Mesendoderm (in vitro differentiated cells): Measurements from ENCODE around the gene ADAM8. TPM values are rescaled to one million over a fixed set of nuclear protein-coding genes. Genes with fewer than 3 reads are reported as not detected.

ENCODE experiments used
- DNase-seq: peaks from one replicate; pipeline ENCODE4 v3.0.0; 2013
- H2AK5ac ChIP-seq: 2 replicates; pipeline ENCODE4 v1.6.1; 2013; ENCODE audit warnings: low read length, inconsistent platforms
- H2BK120ac ChIP-seq: 2 replicates; pipeline ENCODE4 v1.6.1; 2013; ENCODE audit warnings: low read depth, mild to moderate bottlenecking, low read length, moderate library complexity, mixed read lengths
- H2BK15ac ChIP-seq: replicated peaks from 2 replicates; pipeline ENCODE4 v1.6.1; 2013; ENCODE audit warnings: low read depth, mild to moderate bottlenecking, moderate library complexity
- H2BK5ac ChIP-seq: 2 replicates; pipeline ENCODE4 v1.6.1; 2013; ENCODE audit warnings: low read length, inconsistent platforms
- H3K18ac ChIP-seq: 2 replicates; pipeline ENCODE4 v1.6.1; 2013; ENCODE audit warnings: mild to moderate bottlenecking, low read length, mixed read lengths
- H3K23ac ChIP-seq: one replicate; pipeline ENCODE4 v1.6.1; 2013; ENCODE audit warnings: low read length
- H3K27ac ChIP-seq: 2 replicates; pipeline ENCODE4 v1.5.1; 2013; ENCODE audit warnings: low read depth, mild to moderate bottlenecking, inconsistent platforms, low read length, moderate library complexity
- H3K27me3 ChIP-seq: 2 replicates; pipeline ENCODE4 v1.6.1; 2013; ENCODE audit warnings: low read length, control low read depth, mild to moderate bottlenecking, inconsistent platforms; ENCODE audit not compliant: insufficient read depth, poor library complexity
- H3K36me3 ChIP-seq: 2 replicates; pipeline ENCODE4 v1.6.1; 2013; ENCODE audit warnings: low read length, inconsistent platforms; ENCODE audit not compliant: control insufficient read depth, insufficient read depth
- H3K4ac ChIP-seq: one replicate; pipeline ENCODE4 v1.6.1; 2013; ENCODE audit warnings: low read depth, mild to moderate bottlenecking, low read length, moderate library complexity
- H3K4me1 ChIP-seq: 2 replicates; pipeline ENCODE4 v1.6.1; 2013; ENCODE audit warnings: low read depth, low read length, inconsistent platforms; ENCODE audit not compliant: control insufficient read depth
- H3K4me2 ChIP-seq: 2 replicates; pipeline ENCODE4 v1.6.1; 2013; ENCODE audit warnings: low read length
- H3K4me3 ChIP-seq: 2 replicates; pipeline ENCODE4 v1.5.1; 2013; ENCODE audit warnings: mild to moderate bottlenecking, low read length
- H3K56ac ChIP-seq: one replicate; pipeline ENCODE4 v1.6.1; 2013; ENCODE audit warnings: low read length
- H3K79me1 ChIP-seq: 2 replicates; pipeline ENCODE4 v1.6.1; 2013; ENCODE audit warnings: low read length, inconsistent platforms
- H3K79me2 ChIP-seq: 2 replicates; pipeline ENCODE4 v1.6.1; 2013; ENCODE audit warnings: mild to moderate bottlenecking, low read length; ENCODE audit not compliant: control insufficient read depth, insufficient read depth
- H3K9ac ChIP-seq: 2 replicates; pipeline ENCODE4 v1.6.1; 2013; ENCODE audit warnings: low read length, inconsistent platforms
- H4K5ac ChIP-seq: one replicate; pipeline ENCODE4 v1.6.1; 2013; ENCODE audit warnings: low read length
- H4K8ac ChIP-seq: one replicate; pipeline ENCODE4 v1.6.1; 2013; ENCODE audit warnings: low read depth, mild to moderate bottlenecking, control low read depth, low read length, moderate library complexity
- WGBS: extraction: QIAGEN DNeasy Blood & Tissue Kit; methylation state at CpG from one replicate; pipeline ENCODE4 v1.1.7; 2013; ENCODE audit warnings: low lambda C conversion rate, missing lambda C conversion rate; ENCODE audit not compliant: insufficient coverage; ENCODE audit errors: extremely low coverage; 5-methylcytosine and 5-hydroxymethylcytosine counted together
- polyA plus RNA-seq, 2 experiments: library from polyadenylated mRNA; stranded (reverse); fragments of 200-250 nt; gene quantifications; one replicate each; pipeline ENCODE4 v1.2.3, GENCODE V29; 2013

ADAM8 gene
- 0.27 TPM for polyA plus RNA-seq (2013, experiment 1 of 2)
- 0.28 TPM for polyA plus RNA-seq (2013, experiment 2 of 2)

DNA sequence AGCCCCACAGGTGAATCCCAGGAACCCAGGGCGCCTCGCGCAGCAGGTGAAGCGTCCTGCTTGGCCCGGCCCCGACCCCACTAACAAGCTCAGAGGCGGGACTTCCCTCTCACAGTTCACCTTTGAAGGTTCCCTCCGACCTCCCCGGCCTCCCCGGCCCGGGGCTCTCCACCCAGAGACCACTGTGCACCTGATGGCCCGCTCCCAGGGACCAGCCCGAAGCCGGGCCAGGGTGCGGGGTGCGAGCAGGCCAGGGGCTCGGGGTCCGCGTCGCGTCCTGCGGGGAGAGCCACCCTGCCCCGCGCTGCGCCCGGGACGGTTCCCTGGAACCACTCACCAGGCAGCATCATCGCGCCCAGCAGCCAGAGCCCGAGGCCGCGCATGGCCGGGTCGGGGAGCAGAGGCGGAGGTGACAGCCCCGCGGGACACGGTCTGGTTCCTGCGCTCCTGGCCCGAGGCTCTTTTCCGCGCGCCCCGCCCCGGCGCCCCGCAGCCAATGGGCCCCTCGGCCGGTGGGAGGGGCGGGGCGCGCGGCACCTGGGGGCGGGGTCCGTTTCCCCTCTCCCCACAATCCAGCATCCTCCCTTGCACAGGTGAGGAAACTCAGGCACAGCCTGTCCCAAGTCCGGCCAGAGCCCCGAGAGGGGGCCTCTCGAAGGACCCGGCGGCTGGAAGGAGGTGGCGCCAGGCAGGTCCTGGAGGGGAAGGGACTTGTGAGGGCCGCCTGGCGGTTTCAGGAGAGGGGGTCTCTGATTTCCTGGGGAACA is at the start of gene ADAM8:
Gene ADAM8 (minus strand): TSS at position 434 of the 767 bp plus-strand sequence. CDS start 51 bp downstream, at position 383.
- peak; percentile 69 for DNase-seq
- no peak within 1 kb of the TSS for H2BK5ac ChIP-seq
- no peaks in the 10 kb centered on the region for H3K79me1 ChIP-seq
- H2BK120ac ChIP-seq: no peak within 1 kb of the TSS
- no peaks in the 10 kb centered on the region for H3K36me3 ChIP-seq
- H3K18ac ChIP-seq: no peak within 1 kb of the TSS
- no peak within 1 kb of the TSS for H3K4ac ChIP-seq
- no CpG with 5 or more reads among the region's 63 CpGs for WGBS
- no peak within 1 kb of the TSS for H4K5ac ChIP-seq
- no peak within 1 kb of the TSS for H2BK15ac ChIP-seq
- no peak within 1 kb of the TSS for H3K27ac ChIP-seq
- no peak within 1 kb of the TSS for H2AK5ac ChIP-seq
- peak within 1 kb of the TSS; percentile 6 for H3K56ac ChIP-seq
- H3K9ac ChIP-seq: no peak within 1 kb of the TSS
- no peak within 1 kb of the TSS for H3K4me3 ChIP-seq
- no peaks in the 10 kb centered on the region for H3K79me2 ChIP-seq
- no peaks in the 10 kb centered on the region for H3K27me3 ChIP-seq
- no peak within 1 kb of the TSS for H4K8ac ChIP-seq
- no peaks in the 10 kb centered on the region for H3K4me1 ChIP-seq
- H3K23ac ChIP-seq: no peak within 1 kb of the TSS
- peak within 1 kb of the TSS; percentile 25 for H3K4me2 ChIP-seq

DNA sequence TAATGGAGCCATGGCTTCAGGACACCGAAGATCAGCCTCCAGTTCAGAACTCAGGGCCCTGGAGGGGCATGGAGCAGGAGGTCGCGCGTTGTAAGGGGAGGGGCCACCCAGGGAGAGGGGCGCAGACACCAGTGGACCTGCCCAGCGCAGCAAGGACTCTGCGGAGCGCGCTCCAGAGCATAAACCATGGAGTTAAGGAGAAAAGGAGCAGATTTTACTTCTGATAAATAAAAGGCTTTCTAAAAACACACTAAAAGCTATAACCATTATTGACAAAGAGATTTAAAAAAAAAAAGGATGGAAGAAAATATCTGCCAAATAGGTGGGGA is 49.5 kb upstream of the ADAM8 start:
- Histone ChIP-seq H3K27ac (no peak overlapping the region), H2BK15ac (no peak overlapping the region), H3K4me2 (peak overlapping the region; percentile 36), H4K8ac (no peak overlapping the region), H2AK5ac (no peak overlapping the region), H3K79me2 (no peaks in the 10 kb centered on the region), H3K4me3 (no peak overlapping the region), H2BK5ac (no peak overlapping the region), H4K5ac (no peak overlapping the region), H3K9ac (peak overlapping the region; percentile 48), H3K4me1 (no peaks in the 10 kb centered on the region), H3K27me3 (peaks cover 14% of the 10 kb centered on the region), H3K56ac (peak overlapping the region; percentile 62), H3K36me3 (no peaks in the 10 kb centered on the region), H3K23ac (no peak overlapping the region), H3K79me1 (no peaks in the 10 kb centered on the region), H2BK120ac (no peak overlapping the region), H3K18ac (no peak overlapping the region), H3K4ac (no peak overlapping the region)
- DNase-seq: no peak
- no CpG with 5 or more reads among the region's 9 CpGs for WGBS

DNA sequence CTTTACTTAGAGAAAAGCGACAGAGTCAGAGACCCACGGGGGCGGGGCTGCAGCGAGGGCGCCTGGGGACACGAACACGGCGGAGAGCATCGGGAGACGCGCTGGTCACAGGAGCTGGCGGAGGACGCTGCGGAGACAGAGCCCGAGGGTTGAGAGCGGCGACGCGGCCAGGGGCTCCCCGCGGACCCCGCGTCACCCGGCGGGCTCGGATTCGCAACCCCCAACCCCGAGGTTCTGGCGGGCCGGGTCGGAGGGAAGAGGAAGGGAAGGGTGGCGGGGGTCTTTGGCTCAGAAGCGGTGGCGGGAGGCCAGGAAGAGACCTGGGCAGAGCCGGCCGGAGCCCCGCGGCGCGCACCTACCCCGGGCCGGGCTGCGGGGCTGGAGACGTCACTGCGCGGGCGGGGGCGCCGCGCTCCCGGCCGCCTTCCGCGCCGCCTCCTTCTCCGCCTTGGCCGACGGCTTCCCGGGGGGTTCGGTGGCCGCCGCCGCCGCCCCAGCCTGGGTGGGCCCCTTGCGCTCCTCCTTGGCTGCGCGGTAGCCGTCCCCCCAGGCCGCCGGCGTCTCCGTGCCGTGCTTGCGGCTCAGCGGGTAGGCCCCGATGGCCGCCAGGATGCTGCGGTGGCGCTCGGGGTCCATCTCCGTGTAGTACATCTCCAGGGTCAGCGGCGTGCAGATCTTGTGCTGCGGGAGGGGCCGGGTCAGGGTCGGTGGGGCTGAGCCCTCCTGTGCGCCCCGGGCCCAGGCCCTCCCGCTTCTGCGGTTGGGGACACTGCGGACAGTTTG is 49.0 kb upstream of the ADAM8 start:
- no peak for DNase-seq
- Histone ChIP-seq H3K4me1 (no peaks in the 10 kb centered on the region), H3K4me3 (no peak overlapping the region), H2AK5ac (no peak overlapping the region), H3K27ac (no peak overlapping the region), H3K27me3 (peaks cover 14% of the 10 kb centered on the region), H3K23ac (no peak overlapping the region), H3K79me2 (no peaks in the 10 kb centered on the region), H2BK120ac (no peak overlapping the region), H4K8ac (no peak overlapping the region), H2BK15ac (no peak overlapping the region), H3K56ac (peak overlapping the region; percentile 62), H3K18ac (no peak overlapping the region), H2BK5ac (no peak overlapping the region), H3K36me3 (no peaks in the 10 kb centered on the region), H3K4me2 (peak overlapping the region; percentile 36), H3K4ac (no peak overlapping the region), H3K79me1 (no peaks in the 10 kb centered on the region), H3K9ac (peak overlapping the region; percentile 48), H4K5ac (no peak overlapping the region)
- WGBS: no CpG with 5 or more reads among the region's 91 CpGs

DNA sequence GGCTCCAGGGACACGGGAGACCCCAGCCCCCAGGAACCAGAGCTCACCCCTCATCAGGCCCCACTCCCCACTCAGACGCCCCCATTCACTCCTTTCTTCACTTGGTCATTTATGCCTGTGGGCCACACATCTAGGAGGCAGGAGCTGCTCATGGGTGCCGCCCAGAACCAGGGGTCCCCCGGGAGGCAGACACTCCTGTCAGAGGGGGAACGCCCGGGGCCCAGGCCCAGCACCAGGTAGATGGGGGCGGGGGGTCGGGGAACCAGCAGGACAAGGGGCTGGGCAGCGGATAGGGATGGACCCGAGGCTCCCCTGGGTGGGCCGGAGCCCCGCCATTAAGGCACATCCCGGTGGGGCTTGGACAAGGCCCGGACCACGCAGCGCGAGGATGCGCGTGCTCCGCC is 48.2 kb upstream of the ADAM8 start:
- Histone ChIP-seq H3K4me2 (no peak overlapping the region), H3K27ac (no peak overlapping the region), H3K18ac (no peak overlapping the region), H3K23ac (no peak overlapping the region), H4K5ac (no peak overlapping the region), H3K56ac (no peak overlapping the region), H4K8ac (no peak overlapping the region), H2AK5ac (no peak overlapping the region), H3K4me1 (no peaks in the 10 kb centered on the region), H2BK5ac (no peak overlapping the region), H2BK15ac (no peak overlapping the region), H3K9ac (no peak overlapping the region), H3K4ac (no peak overlapping the region), H2BK120ac (no peak overlapping the region), H3K4me3 (no peak overlapping the region), H3K79me2 (no peaks in the 10 kb centered on the region), H3K27me3 (peaks cover 14% of the 10 kb centered on the region), H3K36me3 (no peaks in the 10 kb centered on the region), H3K79me1 (no peaks in the 10 kb centered on the region)
- WGBS: no CpG with 5 or more reads among the region's 20 CpGs
- DNase-seq: no peak

DNA sequence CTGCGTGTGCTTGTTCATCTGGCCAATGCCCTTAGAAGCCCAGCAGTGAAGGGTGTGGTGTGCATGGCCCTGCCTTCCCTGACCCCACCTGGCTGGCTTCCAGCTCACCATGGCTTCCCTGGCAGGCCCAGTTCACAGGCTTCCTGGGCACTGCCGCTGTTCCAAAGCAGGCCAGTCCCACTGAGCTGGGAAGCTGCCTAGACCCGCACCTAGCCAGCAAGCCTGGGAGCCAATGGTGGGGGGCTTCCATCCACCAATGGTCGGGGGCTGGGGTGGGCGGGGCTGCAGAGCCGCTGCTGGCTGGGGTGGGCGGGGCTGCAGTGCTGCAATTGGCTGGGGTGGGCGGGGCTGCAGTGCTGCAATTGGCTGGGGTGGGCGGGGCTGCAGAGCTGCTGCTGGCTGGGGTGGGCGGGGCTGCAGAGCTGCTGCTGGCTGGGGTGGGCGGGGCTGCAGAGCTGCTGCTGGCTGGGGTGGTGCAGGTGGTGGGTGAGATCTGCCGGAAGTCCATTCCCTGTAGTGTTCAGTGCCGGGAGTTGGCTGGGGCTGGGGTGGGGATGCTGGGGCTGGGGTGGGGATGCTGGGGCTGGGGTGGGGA is 47.6 kb upstream of the ADAM8 start:
- Histone ChIP-seq H3K56ac (peak overlapping the region; percentile 40), H3K79me2 (no peaks in the 10 kb centered on the region), H4K5ac (no peak overlapping the region), H3K4me2 (peak overlapping the region; percentile 6), H3K4me1 (no peaks in the 10 kb centered on the region), H2BK15ac (no peak overlapping the region), H3K23ac (no peak overlapping the region), H3K4ac (no peak overlapping the region), H3K27me3 (peaks cover 14% of the 10 kb centered on the region), H2BK5ac (no peak overlapping the region), H4K8ac (no peak overlapping the region), H3K18ac (no peak overlapping the region), H3K9ac (no peak overlapping the region), H3K4me3 (no peak overlapping the region), H3K36me3 (no peaks in the 10 kb centered on the region), H3K79me1 (no peaks in the 10 kb centered on the region), H3K27ac (no peak overlapping the region), H2AK5ac (no peak overlapping the region), H2BK120ac (no peak overlapping the region)
- DNase-seq: peak; percentile 77
- WGBS: no CpG with 5 or more reads among the region's 13 CpGs
